ENCODE data around the gene SDS. TPM values are rescaled to one million over a fixed set of nuclear protein-coding genes. Genes with fewer than 3 reads are reported as not detected.

SDS gene
- total and polyA plus RNA-seq, 2 of the 8 experiments (the other 6 are each of a cell fraction or from before 2014, with no cell fraction given): 0.21 TPM; not detected in 1

DNA sequence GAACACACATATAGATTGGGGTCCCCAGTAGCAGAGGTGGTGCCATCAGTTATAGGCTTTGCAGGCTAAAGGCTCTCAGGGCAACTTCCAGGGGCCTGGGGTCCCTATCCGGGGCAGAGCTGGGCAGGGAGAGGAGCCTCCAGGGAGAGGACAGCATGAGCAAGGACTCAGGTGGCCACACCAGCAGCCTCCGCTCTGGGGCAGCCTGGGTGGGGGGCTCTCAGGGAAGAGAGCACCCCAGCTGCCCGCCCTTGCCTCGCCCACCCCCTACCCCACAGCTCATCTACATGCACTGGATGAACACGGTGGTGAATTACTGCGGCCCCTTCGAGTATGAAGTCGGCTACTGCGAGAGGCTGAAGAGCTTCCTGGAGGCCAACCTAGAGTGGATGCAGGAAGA lies 31.3 kb downstream of the SDS start:
- Histone ChIP-seq H2BK20ac (ENCODE audit: low read length) (no peak overlapping the region), H3K9me3 (ENCODE audit: insufficient read depth in 2 of 2, low read depth in 1 of 2, low read length in 1 of 2) (no peaks in the 10 kb centered on the region), H2BK15ac (ENCODE audit: low read length) (no peak overlapping the region), H2AK5ac (ENCODE audit: low read depth, low read length) (no peak overlapping the region), H4K5ac (ENCODE audit: insufficient read length, low read depth, low read length) (no peak overlapping the region), H3K4me2 (ENCODE audit: insufficient read depth in 1 of 2, low read depth in 2 of 2, low read length in 2 of 2) (no peak overlapping the region), H3K9ac (replicated peaks in 1 of 4; ENCODE audit: extremely low read depth in 1 of 4, low read depth in 3 of 4, low read length in 3 of 4) (no peak overlapping the region), H3K56ac (replicated peaks; ENCODE audit: insufficient read length, low read depth, low read length) (no peak overlapping the region), H4K91ac (replicated peaks; ENCODE audit: insufficient read length, low read length) (no peak overlapping the region), H2AFZ (ENCODE audit: low read length) (no peak overlapping the region), H4K8ac (ENCODE audit: extremely low read depth, insufficient read depth, low read length) (no peak overlapping the region), H3K4me1 (replicated peaks in 1 of 4; ENCODE audit: control insufficient read depth in 3 of 4, insufficient read depth in 4 of 4, low read length in 3 of 4) (no peaks in the 10 kb centered on the region), H3K79me2 (ENCODE audit: control insufficient read depth in 1 of 2, insufficient read depth in 2 of 2, low read length in 2 of 2) (no peaks in the 10 kb centered on the region), H2BK120ac (replicated peaks; ENCODE audit: low read depth, low read length) (no peak overlapping the region), H3K23ac (ENCODE audit: insufficient read length) (no peak overlapping the region), H3K14ac (ENCODE audit: insufficient read length) (no peak overlapping the region), H2BK12ac (ENCODE audit: low read depth, low read length) (no peak overlapping the region), H3K27me3 (replicated peaks in 1 of 4; ENCODE audit: control insufficient read depth in 3 of 4, extremely low read depth in 1 of 4, insufficient read depth in 3 of 4, low read length in 3 of 4) (no peaks in the 10 kb centered on the region), H2BK5ac (ENCODE audit: low read depth, low read length) (no peak overlapping the region), H3K4me3 (ENCODE audit: extremely low read depth in 1 of 4, insufficient read depth in 2 of 4, low read depth in 3 of 4, low read length in 4 of 4) (no peak overlapping the region), H3K18ac (ENCODE audit: extremely low read depth, low read length) (no peak overlapping the region), H3K23me2 (ENCODE audit: low read depth, low read length) (peaks cover 5% of the 10 kb centered on the region; the same call in 1 of the 2 replicates), H3K4ac (replicated peaks; ENCODE audit: insufficient read length, low read depth, low read length) (no peak overlapping the region), H3K79me1 (ENCODE audit: low read depth, low read length) (peaks cover 4% of the 10 kb centered on the region; the same call in 1 of the 2 replicates), H3K36me3 (ENCODE audit: control insufficient read depth in 2 of 4, insufficient read depth in 4 of 4, low read length in 3 of 4) (peaks cover 0 to 7% (median 0%) of the 10 kb centered on the region in 4 experiments; a peak in 5 of 8 replicates), H3K27ac (ENCODE audit: low read depth, low read length) (no peak overlapping the region), H4K20me1 (replicated peaks in 1 of 2; ENCODE audit: control insufficient read depth in 1 of 2, insufficient read depth in 2 of 2, low read length in 2 of 2) (peaks cover 2 to 7% of the 10 kb centered on the region in 2 experiments)
- DNase-seq (ENCODE audit: low read depth in 1 of 2, low spot score in 2 of 2) (no peak), FAIRE-seq (no peak)
- CTCF ChIA-PET (ENCODE audit: partially characterized antibody): interaction anchor here (1.0 kb wide), 1 partner anchor 12 kb away, joined by 3 read pairs; no protein-coding TSS in a partner anchor
- WGBS, 2 experiments (ENCODE audit: extremely low coverage in 1 of 2, insufficient coverage in 1 of 2, insufficient read length in 1 of 2, insufficient replicate concordance in 2 of 2, low coverage in 1 of 2, low lambda C conversion rate in 2 of 2, missing lambda C conversion rate in 1 of 2): 79% methylated on average over 9 of the region's 9 CpGs; no CpG with 5 or more reads in 1 of the 2 experiments
- POLR2A ChIA-PET (ENCODE audit: partially characterized antibody): no interaction called here
- TF ChIP-seq BACH1 (IDR thresholded peaks at IDR 0.05; ENCODE audit: low read length): no peak
- no peak for TF ChIP-seq ATF2 (IDR thresholded peaks at IDR 0.05; ENCODE audit: low read length)
